ENCODE data around the gene ITK. TPM values are rescaled to one million over a fixed set of nuclear protein-coding genes. Genes with fewer than 3 reads are reported as not detected.
"Not testable (repeated sequence)": the region's sequence is repeated elsewhere in the genome, so short reads cannot be mapped to it uniquely, and the experiment has no call there.

Gene ITK
- total and polyA plus RNA-seq, 10 donors = 5.6 to 81.1 (median 39.9) TPM

DNA sequence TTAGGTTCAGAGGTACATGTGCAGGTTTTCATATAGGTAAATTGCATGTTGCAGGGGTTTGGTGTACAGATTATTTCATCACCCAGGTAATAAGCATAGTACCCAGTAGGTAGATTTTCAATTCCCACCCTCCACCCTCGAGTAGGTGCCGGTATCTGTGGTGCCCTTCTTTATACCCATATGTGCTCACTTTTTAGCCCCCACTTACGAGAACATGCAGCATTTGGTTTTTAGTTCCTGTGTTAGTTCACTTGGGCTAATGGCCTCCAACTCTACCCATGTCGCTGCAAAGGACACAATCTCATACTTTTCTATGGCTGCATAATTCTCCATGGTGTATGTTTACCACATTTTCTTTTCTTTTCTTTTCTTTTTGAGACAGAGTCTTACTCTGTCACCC is 21.2 kb downstream of the ITK start:
- DNase-seq = no peak
- H3K4me3 ChIP-seq = no peak overlapping the region
- intact Hi-C loops (cut with DNase I; ENCODE audit: low total_unique reads) = no loop called here
- TF ChIP-seq, protein P1, sequence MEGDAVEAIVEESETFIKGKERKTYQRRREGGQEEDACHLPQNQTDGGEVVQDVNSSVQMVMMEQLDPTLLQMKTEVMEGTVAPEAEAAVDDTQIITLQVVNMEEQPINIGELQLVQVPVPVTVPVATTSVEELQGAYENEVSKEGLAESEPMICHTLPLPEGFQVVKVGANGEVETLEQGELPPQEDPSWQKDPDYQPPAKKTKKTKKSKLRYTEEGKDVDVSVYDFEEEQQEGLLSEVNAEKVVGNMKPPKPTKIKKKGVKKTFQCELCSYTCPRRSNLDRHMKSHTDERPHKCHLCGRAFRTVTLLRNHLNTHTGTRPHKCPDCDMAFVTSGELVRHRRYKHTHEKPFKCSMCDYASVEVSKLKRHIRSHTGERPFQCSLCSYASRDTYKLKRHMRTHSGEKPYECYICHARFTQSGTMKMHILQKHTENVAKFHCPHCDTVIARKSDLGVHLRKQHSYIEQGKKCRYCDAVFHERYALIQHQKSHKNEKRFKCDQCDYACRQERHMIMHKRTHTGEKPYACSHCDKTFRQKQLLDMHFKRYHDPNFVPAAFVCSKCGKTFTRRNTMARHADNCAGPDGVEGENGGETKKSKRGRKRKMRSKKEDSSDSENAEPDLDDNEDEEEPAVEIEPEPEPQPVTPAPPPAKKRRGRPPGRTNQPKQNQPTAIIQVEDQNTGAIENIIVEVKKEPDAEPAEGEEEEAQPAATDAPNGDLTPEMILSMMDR (IDR thresholded peaks at IDR 0.05 in 8 of 11, conservative IDR thresholded peaks at IDR 0.05 in 3 of 11) = no peak
- WGBS, 5 donors = 71 to 80% (median 79%) methylated on average over 4 of the region's 4 CpGs
- no peaks in the 10 kb centered on the region for H3K27me3 ChIP-seq (replicated peaks in 1 of 7)
- H3K9me3 ChIP-seq = peaks cover 0 to 16% (median 0%) of the 10 kb centered on the region in 8 donors
- peak overlapping the region in 2 of 8 donors; percentile 22 to 67 for H3K27ac ChIP-seq
- peaks cover 0 to 76% (median 20%) of the 10 kb centered on the region in 6 donors for H3K4me1 ChIP-seq
- H3K36me3 ChIP-seq = no peaks in the 10 kb centered on the region

DNA sequence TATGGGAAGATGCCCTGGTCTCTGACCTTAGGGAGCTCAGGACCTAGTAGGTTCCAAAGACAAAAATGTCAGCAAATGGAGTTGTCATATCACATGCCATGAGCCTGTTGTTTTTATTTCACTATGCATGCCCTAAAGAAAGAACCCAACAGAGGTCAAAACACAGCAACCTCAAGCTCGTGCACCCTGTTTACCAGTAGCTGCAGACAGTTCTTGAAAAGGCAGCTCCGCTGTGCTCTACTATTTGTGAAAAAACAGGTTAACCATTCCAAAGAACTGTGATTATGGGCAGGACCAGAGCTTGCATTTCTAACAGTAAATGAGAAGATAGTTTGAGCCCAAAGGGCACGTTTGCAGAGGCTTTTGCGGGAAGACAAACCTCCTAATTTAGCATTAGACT is 22.8 kb downstream of the ITK start:
- Histone ChIP-seq H3K27me3 (replicated peaks in 1 of 7) (no peaks in the 10 kb centered on the region), H3K27ac (peak overlapping the region in 5 of 8 donors; percentile 0 to 67 (median 44)), H3K4me1 (peaks cover 0 to 60% (median 16%) of the 10 kb centered on the region in 6 donors), H3K9me3 (peaks cover 0 to 16% (median 0%) of the 10 kb centered on the region in 8 donors), H3K4me3 (no peak overlapping the region), H3K36me3 (peaks cover 0 to under 1% (median 0%) of the 10 kb centered on the region in 6 donors)
- DNase-seq = no peak
- intact Hi-C loops (cut with DNase I; ENCODE audit: low total_unique reads) = no loop called here
- TF ChIP-seq, protein P1 (IDR thresholded peaks at IDR 0.05 in 8 of 11, conservative IDR thresholded peaks at IDR 0.05 in 3 of 11) = no peak
- peak in 1 of 3 donors; percentile 4 for TF ChIP-seq POLR2AphosphoS5 (IDR thresholded peaks at IDR 0.05)
- 66 to 84% (median 76%) methylated on average over 4 of the region's 4 CpGs for WGBS, 5 donors

DNA sequence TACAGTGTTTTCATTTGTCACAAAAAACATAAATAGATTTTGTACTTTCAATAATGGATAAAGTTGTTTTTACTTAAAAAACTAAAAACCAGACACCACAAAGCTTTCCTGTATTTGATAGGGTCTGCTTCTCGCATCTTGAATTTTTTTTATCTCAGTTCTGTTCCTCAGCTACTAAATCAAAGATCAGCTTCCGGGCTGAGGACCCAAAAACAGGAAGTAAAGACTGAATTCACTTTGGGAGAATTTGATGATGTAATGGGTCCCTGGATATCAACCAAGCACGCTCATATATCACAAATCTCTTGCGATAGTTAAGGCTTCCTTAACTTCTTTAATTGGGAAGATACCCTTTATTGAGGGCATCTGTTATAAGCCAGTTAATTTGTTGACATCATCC is 24.1 kb downstream of the ITK start:
- no peak for TF ChIP-seq POLR2A (IDR thresholded peaks at IDR 0.05)
- TF ChIP-seq, protein P1 (IDR thresholded peaks at IDR 0.05 in 8 of 11, conservative IDR thresholded peaks at IDR 0.05 in 3 of 11) = no peak
- TF ChIP-seq POLR2AphosphoS5 (IDR thresholded peaks at IDR 0.05) = no peak
- 15 to 34% (median 29%) methylated on average over 4 of the region's 4 CpGs for WGBS, 5 donors
- Histone ChIP-seq H3K27me3 (replicated peaks in 1 of 7) (no peaks in the 10 kb centered on the region), H3K4me1 (peaks cover 0 to 57% (median 12%) of the 10 kb centered on the region in 6 donors), H3K27ac (peak overlapping the region in 3 of 8 donors; percentile 33 to 67 (median 67)), H3K9me3 (peaks cover 0 to 16% (median 0%) of the 10 kb centered on the region in 8 donors), H3K4me3 (no peak overlapping the region), H3K36me3 (peaks cover 0 to 14% (median 0%) of the 10 kb centered on the region in 6 donors)
- intact Hi-C loops (cut with DNase I; ENCODE audit: low total_unique reads) = no loop called here
- DNase-seq = no peak

DNA sequence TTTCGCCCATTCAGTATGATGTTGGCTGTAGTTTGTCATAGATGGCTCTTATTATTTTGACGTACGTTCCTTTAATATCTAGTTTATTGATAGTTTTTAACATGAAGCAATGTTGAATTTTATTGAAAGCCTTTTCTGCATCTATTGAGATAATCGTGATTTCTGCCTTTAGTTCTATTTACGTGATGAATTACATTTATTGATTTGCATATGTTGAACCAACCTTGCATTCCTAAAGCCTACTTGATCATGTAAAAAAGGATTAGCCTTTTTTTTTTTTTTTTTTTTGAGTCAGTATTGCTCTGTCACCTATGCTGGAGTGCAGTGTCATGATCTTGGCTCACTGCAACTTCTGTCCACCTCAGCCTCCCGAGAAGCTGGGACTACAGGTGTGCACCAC is 25.1 kb downstream of the ITK start:
- peaks cover 0 to 62% (median 12%) of the 10 kb centered on the region in 6 donors for H3K4me1 ChIP-seq
- H3K4me3 ChIP-seq = no peak overlapping the region
- DNase-seq = no peak
- H3K27me3 ChIP-seq (replicated peaks in 1 of 7) = no peaks in the 10 kb centered on the region
- H3K27ac ChIP-seq = no peak overlapping the region
- intact Hi-C loops (cut with DNase I; ENCODE audit: low total_unique reads) = no loop called here
- H3K36me3 ChIP-seq = peaks cover 0 to 15% (median 0%) of the 10 kb centered on the region in 6 donors
- peaks cover 0 to 16% (median 0%) of the 10 kb centered on the region in 8 donors for H3K9me3 ChIP-seq
- WGBS, 5 donors = 74 to 86% (median 78%) methylated on average over 6 of the region's 6 CpGs
- TF ChIP-seq POLR2A (IDR thresholded peaks at IDR 0.05) (no peak), POLR2AphosphoS5 (IDR thresholded peaks at IDR 0.05) (no peak)
- TF ChIP-seq, protein P1 (IDR thresholded peaks at IDR 0.05 in 8 of 11, conservative IDR thresholded peaks at IDR 0.05 in 3 of 11) = no peak

DNA sequence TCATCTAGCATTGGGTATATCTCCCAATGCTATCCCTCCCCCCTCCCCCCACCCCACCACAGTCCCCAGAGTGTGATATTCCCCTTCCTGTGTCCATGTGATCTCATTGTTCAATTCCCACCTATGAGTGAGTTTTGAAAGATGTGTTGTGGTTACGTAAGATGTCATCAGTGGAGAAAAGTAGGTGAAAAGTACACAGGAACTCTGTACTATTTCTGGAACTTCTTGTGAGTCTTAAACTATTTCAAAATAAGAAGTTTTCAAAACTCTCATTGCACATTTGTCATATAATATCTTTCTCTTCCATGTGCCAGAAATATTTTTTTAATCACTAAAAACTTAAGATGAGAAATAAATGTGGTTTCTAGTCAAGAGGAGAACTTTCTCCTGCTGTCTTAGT is 30.0 kb downstream of the ITK start:
- intact Hi-C loops (cut with DNase I; ENCODE audit: low total_unique reads); H3K27me3 ChIP-seq (replicated peaks in 1 of 7); H3K9me3 ChIP-seq; DNase-seq; H3K4me3 ChIP-seq: not testable (repeated sequence)
- Histone ChIP-seq H3K36me3 (peaks cover 0 to 29% (median 0%) of the 10 kb centered on the region in 6 donors), H3K27ac (peak overlapping the region in 3 of 8 donors; percentile 33 to 64 (median 47)), H3K4me1 (peaks cover 11 to 68% (median 23%) of the 10 kb centered on the region in 6 donors)
- 11 to 61% (median 28%) methylated on average over 1 of the region's 1 CpG for WGBS, 5 donors

All from spleen (tissue), 11 donors.